ENCODE results near the gene ABCA8. TPM values are rescaled to one million over a fixed set of nuclear protein-coding genes. Genes with fewer than 3 reads are reported as not detected.
"Not testable (repeated sequence)": the region's sequence is repeated elsewhere in the genome, so short reads cannot be mapped to it uniquely, and the experiment has no call there.

The ABCA8 gene
- total RNA-seq, 1 donor from 2014 or later = 34.1 TPM

GRCh38 chr17:68829211-68829610 lies 126.0 kb downstream of the ABCA8 start:
- no peaks in the 10 kb centered on the region for H3K36me3 Mint-ChIP-seq (ENCODE audit: unreplicated experiment)
- no peak for DNase-seq (ENCODE audit: extremely low spot score, unreplicated experiment)
- peaks cover 3% of the 10 kb centered on the region for H3K27me3 Mint-ChIP-seq (ENCODE audit: unreplicated experiment)
- peaks cover 9% of the 10 kb centered on the region for H3K9me3 Mint-ChIP-seq (ENCODE audit: unreplicated experiment)
- H3K4me3 Mint-ChIP-seq (ENCODE audit: unreplicated experiment) = no peak overlapping the region
- TF ChIP-seq CTCF (IDR thresholded peaks at IDR 0.05) = no peak
- no peaks in the 10 kb centered on the region for H3K4me1 Mint-ChIP-seq (ENCODE audit: unreplicated experiment)
- H3K27ac Mint-ChIP-seq (ENCODE audit: unreplicated experiment) = no peak overlapping the region

GRCh38 chr17:68824707-68825106 lies 130.5 kb downstream of the ABCA8 start:
- H3K4me3 Mint-ChIP-seq (ENCODE audit: unreplicated experiment) = no peak overlapping the region
- peaks cover 16% of the 10 kb centered on the region for H3K4me1 Mint-ChIP-seq (ENCODE audit: unreplicated experiment)
- DNase-seq (ENCODE audit: extremely low spot score, unreplicated experiment) = no peak
- no peak overlapping the region for H3K27ac Mint-ChIP-seq (ENCODE audit: unreplicated experiment)
- H3K9me3 Mint-ChIP-seq (ENCODE audit: unreplicated experiment) = no peaks in the 10 kb centered on the region
- no peaks in the 10 kb centered on the region for H3K36me3 Mint-ChIP-seq (ENCODE audit: unreplicated experiment)
- no peaks in the 10 kb centered on the region for H3K27me3 Mint-ChIP-seq (ENCODE audit: unreplicated experiment)
- TF ChIP-seq CTCF (IDR thresholded peaks at IDR 0.05) = no peak

DNA sequence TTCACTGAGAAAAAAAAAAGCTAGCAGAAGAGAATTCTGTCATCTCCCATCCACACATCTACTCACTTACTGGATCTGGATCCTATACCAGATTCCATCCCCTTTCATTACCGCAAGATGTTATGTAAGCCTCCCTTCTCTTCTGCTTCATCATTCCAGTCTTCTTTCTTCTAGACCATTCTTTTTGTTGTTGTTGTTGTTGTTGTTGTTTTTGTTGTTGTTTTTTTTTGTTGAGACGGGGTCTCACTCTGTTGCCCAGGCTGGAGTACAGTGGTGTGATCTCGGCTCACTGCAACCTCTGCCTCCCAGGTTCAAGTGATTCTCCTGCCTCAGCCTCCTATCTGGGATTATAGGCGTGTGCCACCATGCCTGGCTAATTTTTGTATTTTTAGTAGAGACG lies 131.0 kb downstream of the ABCA8 start:
- H3K4me3 Mint-ChIP-seq (ENCODE audit: unreplicated experiment) = not testable (repeated sequence)

DNA sequence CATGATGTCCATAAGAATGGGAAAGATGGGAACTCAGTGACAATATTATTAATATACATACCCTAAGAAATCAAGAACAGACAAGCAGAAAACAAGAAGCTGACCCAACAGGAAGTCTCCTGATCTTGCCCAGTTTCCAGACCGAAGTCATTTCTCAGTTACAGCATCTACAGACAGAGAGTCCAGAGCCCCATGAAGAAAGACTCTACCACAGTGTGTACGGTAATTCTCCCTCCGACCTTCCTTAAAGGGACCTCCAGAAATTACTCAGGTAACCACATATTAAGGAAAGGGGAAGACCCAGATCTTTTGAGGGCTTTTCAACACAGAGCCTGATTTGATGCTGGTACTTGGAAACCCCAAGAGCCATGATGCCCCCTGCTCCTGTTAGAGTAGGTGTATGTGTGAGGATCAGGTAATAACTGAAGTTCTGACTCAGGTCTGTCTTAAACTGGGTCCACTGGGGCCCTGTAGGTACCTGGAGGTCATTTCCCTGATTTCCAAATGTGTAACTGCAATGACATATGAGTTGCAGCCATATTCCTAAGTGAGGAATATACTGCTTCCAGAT lies 132.4 kb downstream of the ABCA8 start:
- H3K4me1 Mint-ChIP-seq (ENCODE audit: unreplicated experiment) = peaks cover 16% of the 10 kb centered on the region
- H3K27me3 Mint-ChIP-seq (ENCODE audit: unreplicated experiment) = no peaks in the 10 kb centered on the region

More for the DNA sequence above, 131.0 kb downstream of the ABCA8 start:
- not testable (repeated sequence) for H3K27me3 Mint-ChIP-seq (ENCODE audit: unreplicated experiment); DNase-seq (ENCODE audit: extremely low spot score, unreplicated experiment); H3K9me3 Mint-ChIP-seq (ENCODE audit: unreplicated experiment); H3K36me3 Mint-ChIP-seq (ENCODE audit: unreplicated experiment); H3K27ac Mint-ChIP-seq (ENCODE audit: unreplicated experiment)
- H3K4me1 Mint-ChIP-seq (ENCODE audit: unreplicated experiment) = peaks cover 16% of the 10 kb centered on the region

DNA sequence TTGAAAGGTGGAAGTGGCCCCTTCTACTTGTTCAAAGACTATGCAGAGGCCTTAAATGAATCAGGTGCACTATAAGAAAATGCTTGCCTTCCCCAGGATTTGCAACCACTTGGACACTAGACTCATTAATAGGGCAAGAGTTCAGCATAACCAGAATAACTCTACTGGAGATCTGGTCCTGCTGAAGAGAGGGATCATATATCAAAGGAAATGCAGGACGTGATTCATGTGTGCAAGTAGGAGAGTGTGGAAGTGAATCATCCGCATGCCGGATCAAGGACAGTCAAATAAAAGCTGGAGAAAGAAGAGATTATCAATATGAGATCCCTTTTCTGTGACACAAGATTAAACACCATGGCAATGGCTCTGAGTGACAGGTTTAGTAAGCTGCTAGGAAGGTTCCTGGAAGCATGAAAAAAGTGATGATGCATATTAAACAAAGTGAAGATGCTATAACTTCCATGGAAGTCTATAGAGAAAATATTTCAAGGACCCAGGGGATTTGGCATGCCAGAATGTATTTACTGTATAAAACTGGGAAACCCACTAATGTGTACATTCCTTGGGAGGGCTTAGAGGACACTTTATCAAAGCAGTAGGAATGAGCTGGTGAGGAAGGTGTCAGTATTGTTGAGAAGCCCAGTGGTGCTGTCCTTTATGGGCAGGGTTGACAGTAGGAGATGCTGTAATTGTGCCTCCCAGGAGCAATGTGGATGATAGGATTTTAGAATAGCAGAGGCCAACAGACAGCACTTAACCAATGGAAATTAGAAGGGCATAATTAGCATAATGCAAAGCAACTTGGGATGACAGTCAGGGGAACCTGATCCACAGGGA lies 133.1 kb downstream of the ABCA8 start:
- no peak for TF ChIP-seq CTCF (IDR thresholded peaks at IDR 0.05)
- DNase-seq (ENCODE audit: extremely low spot score, unreplicated experiment) = no peak
- Mint-ChIP-seq H3K4me3 (ENCODE audit: unreplicated experiment) (no peak overlapping the region), H3K4me1 (ENCODE audit: unreplicated experiment) (peaks cover 16% of the 10 kb centered on the region), H3K36me3 (ENCODE audit: unreplicated experiment) (no peaks in the 10 kb centered on the region), H3K27ac (ENCODE audit: unreplicated experiment) (no peak overlapping the region), H3K9me3 (ENCODE audit: unreplicated experiment) (no peaks in the 10 kb centered on the region), H3K27me3 (ENCODE audit: unreplicated experiment) (no peaks in the 10 kb centered on the region)

More for the DNA sequence above, 132.4 kb downstream of the ABCA8 start:
- DNase-seq (ENCODE audit: extremely low spot score, unreplicated experiment) = no peak
- no peak overlapping the region for H3K4me3 Mint-ChIP-seq (ENCODE audit: unreplicated experiment)
- TF ChIP-seq CTCF (IDR thresholded peaks at IDR 0.05) = no peak
- H3K27ac Mint-ChIP-seq (ENCODE audit: unreplicated experiment) = no peak overlapping the region
- H3K36me3 Mint-ChIP-seq (ENCODE audit: unreplicated experiment) = no peaks in the 10 kb centered on the region
- no peaks in the 10 kb centered on the region for H3K9me3 Mint-ChIP-seq (ENCODE audit: unreplicated experiment)

All from osteocyte (in vitro differentiated cells).